Ishikawa (cell line): ENCODE results near the gene ADAM30.

Experiments used
- CEBPB ChIP-seq: IDR thresholded peaks from 2 replicates; pipeline ENCODE4 v1.6.1; 2012
- CREB1 ChIP-seq: IDR thresholded peaks from 2 replicates; pipeline ENCODE4 v1.6.1; 2012; ENCODE audit warnings: low read depth
- EGR1 ChIP-seq: IDR thresholded peaks from 2 replicates; pipeline ENCODE4 v1.6.1; 2012
- EP300 ChIP-seq: IDR thresholded peaks from 2 replicates; pipeline ENCODE4 v1.6.1; 2012; ENCODE audit warnings: borderline replicate concordance
- FOXM1 ChIP-seq: IDR thresholded peaks from 2 replicates; pipeline ENCODE4 v1.6.1; 2012; ENCODE audit warnings: low read depth, borderline replicate concordance
- NFIC ChIP-seq: IDR thresholded peaks from 2 replicates; pipeline ENCODE4 v1.6.1; 2012
- RAD21 ChIP-seq: IDR thresholded peaks from 2 replicates; pipeline ENCODE4 v1.6.1; 2012; ENCODE audit warnings: low read depth
- REST ChIP-seq: IDR thresholded peaks from 2 replicates; pipeline ENCODE4 v1.6.1; 2012; ENCODE audit warnings: low read depth, mild to moderate bottlenecking
- TAF1 ChIP-seq: IDR thresholded peaks from 2 replicates; pipeline ENCODE4 v1.6.1; 2012; ENCODE audit warnings: low read depth, mild to moderate bottlenecking
- TCF12 ChIP-seq: IDR thresholded peaks from 2 replicates; pipeline ENCODE4 v1.6.1; 2012; ENCODE audit warnings: low read depth
- TEAD4 ChIP-seq: IDR thresholded peaks from 2 replicates; pipeline ENCODE4 v1.6.1; 2012
- USF1 ChIP-seq: IDR thresholded peaks from 2 replicates; pipeline ENCODE4 v1.6.1; 2012
- YY1 ChIP-seq: IDR thresholded peaks from 2 replicates; pipeline ENCODE4 v1.6.1; 2012; ENCODE audit warnings: low read depth
- ZBTB7A ChIP-seq: IDR thresholded peaks from 2 replicates; pipeline ENCODE4 v1.6.1; 2012; ENCODE audit warnings: low read depth
- TF ChIP-seq, protein P1 (sequence below): IDR thresholded peaks from 2 replicates; pipeline ENCODE4 v1.6.1; 2012

ADAM30 gene

GRCh38 chr1:119859647-119860046, 36.7 kb downstream of the ADAM30 start:
- TF ChIP-seq CREB1: no peak
- TF ChIP-seq USF1: no peak
- no peak for TF ChIP-seq FOXM1
- no peak for TF ChIP-seq ZBTB7A
- TF ChIP-seq TAF1: no peak
- TF ChIP-seq NFIC: no peak
- no peak for TF ChIP-seq TCF12
- no peak for TF ChIP-seq TEAD4
- TF ChIP-seq EP300: no peak
- TF ChIP-seq REST: no peak
- TF ChIP-seq EGR1: no peak
- TF ChIP-seq, protein P1, sequence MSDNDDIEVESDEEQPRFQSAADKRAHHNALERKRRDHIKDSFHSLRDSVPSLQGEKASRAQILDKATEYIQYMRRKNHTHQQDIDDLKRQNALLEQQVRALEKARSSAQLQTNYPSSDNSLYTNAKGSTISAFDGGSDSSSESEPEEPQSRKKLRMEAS: no peak
- TF ChIP-seq YY1: no peak
- no peak for TF ChIP-seq RAD21
- TF ChIP-seq CEBPB: no peak

- no peak for TF ChIP-seq REST
- no peak for TF ChIP-seq FOXM1
- no peak for TF ChIP-seq TEAD4
- no peak for TF ChIP-seq NFIC
- no peak for TF ChIP-seq USF1
- no peak for TF ChIP-seq EP300
- no peak for TF ChIP-seq ZBTB7A
- TF ChIP-seq EGR1: no peak
- TF ChIP-seq TAF1: no peak
- TF ChIP-seq CREB1: no peak
- TF ChIP-seq, protein P1: no peak
- no peak for TF ChIP-seq CEBPB
- no peak for TF ChIP-seq RAD21
- TF ChIP-seq YY1: no peak
Measured at GRCh38 chr1:119858126-119858525, 38.2 kb downstream of the ADAM30 start.

GRCh38 chr1:119853155-119853554, 43.2 kb downstream of the ADAM30 start:
- TF ChIP-seq CEBPB (no peak), YY1 (no peak), NFIC (no peak), REST (no peak), USF1 (no peak), TCF12 (no peak), ZBTB7A (no peak), CREB1 (no peak), EGR1 (no peak), TEAD4 (no peak), TAF1 (no peak), FOXM1 (no peak), RAD21 (no peak), EP300 (no peak)
- TF ChIP-seq, protein P1: no peak

DNA sequence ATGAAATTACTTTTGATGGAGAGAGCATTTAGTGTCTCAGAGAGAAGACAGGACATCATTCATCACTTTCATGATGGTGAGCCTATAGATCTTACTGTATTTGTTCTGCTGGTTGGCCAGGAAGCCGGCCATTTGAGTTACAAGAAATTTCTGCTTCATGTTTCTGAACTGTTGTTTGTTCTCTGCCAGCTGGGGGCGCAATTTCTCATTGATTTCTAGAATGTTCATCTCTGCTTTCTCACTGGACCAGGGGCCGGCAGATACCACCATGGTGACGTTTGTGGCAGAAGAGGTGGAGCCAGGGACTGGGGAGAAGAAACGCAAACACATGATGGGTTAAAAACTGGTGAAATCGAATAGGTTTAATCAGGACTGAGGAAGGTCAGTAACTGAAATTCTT, 52.1 kb downstream of the ADAM30 start:
- peak; percentile 32 for TF ChIP-seq RAD21
